Retinal pigment epithelial cell (primary cell): ENCODE data around the gene TBC1D12.

Source experiments
- DNase-seq: peaks from one replicate; pipeline ENCODE4 v3.0.0-alpha.2; 2010; ENCODE audit warnings: low read depth
- H3K4me3 ChIP-seq: 2 replicates; pipeline ENCODE4 v1.5.1; 2011; ENCODE audit warnings: mild to moderate bottlenecking, low read length, control low read depth, moderate library complexity
- CTCF ChIP-seq: conservative IDR thresholded peaks from 2 replicates; pipeline ENCODE4 v1.5.1; 2011; ENCODE audit warnings: low read depth, low read length, control low read depth, inconsistent platforms

Gene TBC1D12

GRCh38 chr10:94443549-94443948 is 41.2 kb downstream of the TBC1D12 start:
- no peak for DNase-seq
- H3K4me3 ChIP-seq, result no peak overlapping the region
- TF ChIP-seq CTCF, result no peak

- no peak for DNase-seq
- H3K4me3 ChIP-seq, result no peak overlapping the region
- no peak for TF ChIP-seq CTCF
Measured at GRCh38 chr10:94450782-94451181, 48.4 kb downstream of the TBC1D12 start.

- no peak overlapping the region for H3K4me3 ChIP-seq
- no peak for TF ChIP-seq CTCF
- no peak for DNase-seq
Measured at GRCh38 chr10:94451883-94452519, 49.7 kb downstream of the TBC1D12 start.

DNA sequence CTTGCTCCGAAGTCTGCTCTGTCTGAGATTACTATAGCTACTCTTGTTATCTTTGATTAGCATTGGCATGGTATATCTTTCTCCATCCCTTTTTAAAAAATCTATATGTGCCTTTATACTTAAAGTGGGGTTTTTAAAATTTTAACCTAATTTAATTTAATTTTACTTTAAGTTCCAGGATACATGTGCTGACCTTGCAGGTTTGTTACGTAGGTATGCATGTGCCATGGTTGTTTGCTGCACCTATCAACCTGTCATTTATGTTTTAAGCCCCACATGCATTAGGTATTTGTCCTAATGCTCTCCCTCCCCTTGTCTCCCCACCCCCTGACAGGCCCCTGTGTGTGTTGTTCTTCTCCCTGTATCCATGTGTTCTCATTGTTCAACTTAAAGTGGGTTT is 54.6 kb downstream of the TBC1D12 start:
- TF ChIP-seq CTCF, result no peak
- DNase-seq, result no peak
- no peak overlapping the region for H3K4me3 ChIP-seq

- no peak for TF ChIP-seq CTCF
- no peak for DNase-seq
- H3K4me3 ChIP-seq, result no peak overlapping the region
Measured at GRCh38 chr10:94459385-94459784, 57.0 kb downstream of the TBC1D12 start.

DNA sequence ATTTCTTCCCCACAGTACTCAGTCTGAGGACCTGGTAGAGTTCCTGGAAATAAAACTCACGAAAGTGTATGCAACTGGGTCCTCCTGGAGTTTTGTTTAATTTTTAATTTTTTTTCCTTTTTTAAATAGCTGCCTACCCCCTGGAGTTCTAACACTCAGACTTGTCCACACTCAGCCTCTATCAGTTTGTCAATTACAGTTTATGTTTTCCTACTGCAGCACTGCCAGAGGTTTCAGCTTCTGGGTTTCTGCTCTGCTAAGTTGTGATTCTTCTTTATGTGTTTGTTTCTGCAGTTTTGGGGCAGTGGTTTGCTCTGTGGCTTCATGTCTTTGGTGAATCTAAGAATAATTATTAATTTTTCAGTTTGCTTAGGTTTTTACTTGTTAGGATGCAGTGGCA is 59.2 kb downstream of the TBC1D12 start:
- H3K4me3 ChIP-seq, result no peak overlapping the region
- DNase-seq, result no peak
- TF ChIP-seq CTCF, result no peak

DNA sequence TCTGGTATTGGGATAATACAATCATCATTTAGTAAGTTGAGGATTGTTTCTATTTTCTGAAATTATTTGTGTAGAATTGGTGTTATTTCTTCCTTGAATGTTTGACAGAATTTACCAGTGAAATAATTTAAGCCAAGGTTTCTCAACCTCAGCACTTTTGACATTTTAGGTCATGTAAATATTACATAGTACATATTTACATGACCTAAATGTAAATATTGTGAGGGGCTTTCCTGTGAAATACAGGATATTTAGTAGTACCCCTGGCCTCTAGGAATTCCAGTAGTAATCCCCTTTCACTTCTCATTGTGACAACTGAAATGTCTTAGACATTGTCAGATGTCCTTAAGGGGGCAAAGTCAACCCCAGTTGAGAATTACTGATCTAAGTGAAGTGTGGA is 59.8 kb downstream of the TBC1D12 start:
- TF ChIP-seq CTCF, result no peak
- H3K4me3 ChIP-seq, result no peak overlapping the region
- DNase-seq, result no peak
